HG03439 (cell line): ENCODE results near the gene POU3F2.

Experiments
- ATAC-seq: cut with Tn5 transposase; IDR thresholded peaks from one replicate; pipeline ENCODE4 v1.9.1; 2021; ENCODE audit warnings: mild to moderate bottlenecking, moderate library complexity; ENCODE audit not compliant: unreplicated experiment

Gene POU3F2

DNA sequence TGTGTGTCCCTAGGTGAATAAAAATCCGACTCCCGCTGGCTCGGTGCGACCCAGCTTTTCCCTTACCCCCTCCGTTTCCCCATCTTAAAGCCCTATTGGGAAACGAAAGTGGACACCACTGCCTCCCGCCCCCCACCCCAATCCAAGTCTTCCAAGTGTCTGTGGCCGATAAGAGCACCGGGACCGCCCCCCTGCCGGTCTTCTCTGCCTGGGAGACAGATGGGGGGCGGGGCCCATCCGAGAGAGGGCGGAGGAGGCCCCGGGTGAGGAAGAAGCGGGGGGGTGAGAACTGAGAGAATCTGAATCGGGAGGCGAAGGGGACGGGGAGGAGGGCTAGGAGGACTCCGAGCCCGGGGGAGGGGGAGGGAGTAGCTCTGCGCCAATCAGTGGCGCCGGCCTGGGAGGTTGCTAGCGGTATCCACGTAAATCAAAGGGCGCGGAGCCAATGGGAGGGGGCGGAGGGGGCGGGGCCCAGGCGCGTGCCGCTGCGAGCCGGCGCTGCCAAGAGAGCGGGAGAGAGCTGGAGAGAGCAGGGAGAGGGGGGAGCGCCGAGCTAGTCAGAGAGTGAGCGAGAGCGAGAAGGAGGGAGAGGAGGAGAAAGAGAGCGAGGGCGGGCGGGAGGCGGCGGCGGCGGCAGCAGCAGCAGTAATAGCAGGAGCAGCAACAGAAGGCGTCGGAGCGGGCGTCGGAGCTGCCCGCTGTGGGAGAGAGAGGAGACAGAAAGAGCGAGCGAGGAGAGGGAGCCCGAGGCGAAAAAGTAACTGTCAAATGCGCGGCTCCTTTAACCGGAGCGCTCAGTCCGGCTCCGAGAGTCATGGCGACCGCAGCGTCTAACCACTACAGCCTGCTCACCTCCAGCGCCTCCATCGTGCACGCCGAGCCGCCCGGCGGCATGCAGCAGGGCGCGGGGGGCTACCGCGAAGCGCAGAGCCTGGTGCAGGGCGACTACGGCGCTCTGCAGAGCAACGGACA lies at the start of gene POU3F2:
Gene POU3F2, plus strand, starts transcription at position 515 of the 972 bp plus-strand sequence. Its CDS starts 300 bp downstream, at position 815.
- peak; percentile 60 for ATAC-seq

GRCh38 chr6:98787435-98787834 lies 46.9 kb upstream of the POU3F2 start:
- no peak for ATAC-seq

- no peak for ATAC-seq
Measured at GRCh38 chr6:98787961-98788360, 46.4 kb upstream of the POU3F2 start.

- no peak for ATAC-seq
Measured at GRCh38 chr6:98794307-98794842, 40.0 kb upstream of the POU3F2 start.

DNA sequence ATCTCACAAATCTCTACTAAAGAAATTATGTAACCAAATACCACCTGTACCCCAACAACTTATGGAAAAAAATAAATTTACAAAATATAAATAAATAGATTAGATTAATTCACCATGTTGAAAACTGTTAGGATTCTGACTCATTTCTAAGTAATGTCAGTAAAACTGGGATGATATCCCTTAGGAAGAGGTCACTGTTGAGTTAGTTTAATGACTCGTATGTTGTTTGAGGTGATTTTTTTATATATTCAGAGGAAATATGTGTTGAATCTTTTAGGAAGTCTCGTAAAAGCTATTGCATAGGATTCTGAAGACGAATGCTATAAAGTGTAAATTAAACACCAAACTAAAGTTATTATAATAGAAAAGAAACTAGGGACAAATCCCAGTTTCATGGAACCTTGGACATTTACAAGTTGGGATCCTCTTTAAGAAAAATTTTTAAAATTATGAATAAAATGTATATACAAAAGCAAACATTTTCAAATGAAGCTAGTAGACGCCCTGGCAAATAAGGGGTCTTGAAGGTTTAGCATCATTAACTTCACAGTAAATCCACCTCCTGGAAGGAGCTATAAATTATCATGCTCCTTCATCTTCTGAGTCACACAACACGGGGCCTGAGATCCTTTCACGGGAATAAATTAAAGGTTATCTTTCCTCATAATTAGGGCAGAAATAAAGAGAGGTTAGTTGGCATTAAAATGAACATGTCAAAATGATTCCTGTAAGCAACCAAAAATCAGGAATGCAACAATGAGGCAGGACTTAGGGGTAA lies 37.0 kb upstream of the POU3F2 start:
- no peak for ATAC-seq

GRCh38 chr6:98800866-98801265 lies 33.5 kb upstream of the POU3F2 start:
- ATAC-seq = no peak

DNA sequence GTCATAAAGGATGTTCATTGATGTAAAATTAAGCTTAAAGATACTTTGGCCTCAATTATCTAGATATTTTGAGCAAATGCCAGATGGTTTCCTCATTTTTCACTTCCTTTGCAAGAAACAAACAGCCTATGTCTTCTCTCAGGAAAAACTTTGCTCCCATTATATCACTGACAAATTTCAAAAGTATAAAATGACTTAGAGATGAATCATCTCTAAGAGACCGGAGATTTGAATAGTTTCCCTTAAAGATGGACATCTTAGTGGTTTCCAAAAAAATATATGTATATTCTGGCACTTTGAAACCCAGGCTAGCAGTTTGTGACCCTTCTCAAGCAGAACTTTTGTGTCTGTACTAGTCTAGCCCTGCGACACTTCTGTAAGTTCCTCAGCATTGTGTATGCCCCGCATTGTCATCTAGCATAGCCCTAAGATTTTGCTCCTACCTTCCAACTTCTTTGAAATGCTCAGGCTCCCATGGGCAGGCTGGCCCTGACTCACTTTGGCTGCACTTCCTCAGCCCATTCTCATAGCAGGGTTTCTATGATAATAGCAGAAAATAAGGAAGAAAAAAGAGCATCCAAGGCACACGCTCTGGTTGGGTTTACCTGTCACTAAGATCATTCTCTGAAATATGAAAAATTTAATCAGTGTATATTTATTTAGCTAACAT lies 25.7 kb upstream of the POU3F2 start:
- ATAC-seq = no peak

GRCh38 chr6:98812220-98812619 lies 22.2 kb upstream of the POU3F2 start:
- no peak for ATAC-seq

- no peak for ATAC-seq
Measured at GRCh38 chr6:98816799-98817198, 17.6 kb upstream of the POU3F2 start.

DNA sequence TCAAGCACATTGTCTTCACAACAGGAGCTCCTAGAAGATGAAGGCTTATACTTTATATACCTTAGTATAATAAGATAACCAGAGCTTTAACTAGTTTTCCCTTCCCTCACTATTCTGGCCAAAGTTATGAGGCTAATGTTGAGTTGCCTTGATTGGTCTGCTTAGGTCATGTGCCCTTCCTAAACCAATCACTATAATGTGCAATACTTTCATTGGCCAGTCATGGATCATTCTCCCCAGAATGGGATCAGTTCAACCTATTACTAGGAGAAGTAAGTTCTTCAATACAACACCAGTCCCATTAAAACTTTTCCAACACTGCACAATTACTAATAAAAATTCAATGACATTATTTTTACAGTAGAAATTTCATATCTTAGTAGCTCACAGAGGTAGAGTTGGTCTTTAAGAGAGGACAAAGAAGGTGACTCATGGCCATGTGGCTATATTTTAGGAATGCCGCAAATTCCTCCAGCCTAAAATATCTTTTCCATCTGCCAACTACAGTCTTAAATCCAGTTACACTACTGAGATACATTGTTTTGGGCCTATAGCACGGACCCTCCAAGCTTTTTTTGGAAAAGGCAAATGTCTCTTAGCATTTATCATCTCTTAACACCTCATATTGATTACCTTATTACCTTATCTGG lies 12.5 kb upstream of the POU3F2 start:
- ATAC-seq = no peak

DNA sequence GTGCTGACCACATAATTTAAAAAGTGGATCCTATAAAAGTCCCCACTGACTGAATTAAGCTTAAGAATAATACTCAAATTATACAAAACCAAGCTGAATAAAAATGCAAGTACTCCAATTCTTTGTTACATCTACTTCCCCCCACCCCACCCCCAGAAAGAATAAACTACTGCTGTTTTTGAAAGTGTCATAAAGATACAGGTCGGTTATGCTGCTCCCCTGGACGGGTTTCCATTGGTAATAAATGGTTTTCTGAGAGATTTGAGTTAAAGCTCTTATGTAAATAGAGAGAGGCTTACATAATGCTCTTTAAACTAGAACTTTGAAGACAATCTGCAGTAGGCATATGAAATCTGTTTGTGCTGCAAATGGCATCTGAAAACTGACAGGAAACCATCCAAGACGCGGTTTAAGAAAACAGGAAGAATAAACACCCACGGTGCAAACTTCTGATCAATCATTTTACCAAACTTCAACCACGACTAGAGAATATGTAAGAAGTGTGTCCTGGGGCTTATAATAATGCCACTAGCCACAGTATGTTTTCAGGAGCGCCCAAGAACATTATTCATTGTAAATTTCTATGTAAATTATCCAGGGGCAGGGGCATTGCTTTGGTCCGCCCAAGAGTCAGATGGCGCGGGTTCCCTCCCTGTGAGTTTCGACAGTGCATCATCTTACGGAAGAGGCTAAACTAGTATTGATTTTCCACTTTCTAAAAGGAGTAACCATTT lies 10.8 kb upstream of the POU3F2 start:
- no peak for ATAC-seq

DNA sequence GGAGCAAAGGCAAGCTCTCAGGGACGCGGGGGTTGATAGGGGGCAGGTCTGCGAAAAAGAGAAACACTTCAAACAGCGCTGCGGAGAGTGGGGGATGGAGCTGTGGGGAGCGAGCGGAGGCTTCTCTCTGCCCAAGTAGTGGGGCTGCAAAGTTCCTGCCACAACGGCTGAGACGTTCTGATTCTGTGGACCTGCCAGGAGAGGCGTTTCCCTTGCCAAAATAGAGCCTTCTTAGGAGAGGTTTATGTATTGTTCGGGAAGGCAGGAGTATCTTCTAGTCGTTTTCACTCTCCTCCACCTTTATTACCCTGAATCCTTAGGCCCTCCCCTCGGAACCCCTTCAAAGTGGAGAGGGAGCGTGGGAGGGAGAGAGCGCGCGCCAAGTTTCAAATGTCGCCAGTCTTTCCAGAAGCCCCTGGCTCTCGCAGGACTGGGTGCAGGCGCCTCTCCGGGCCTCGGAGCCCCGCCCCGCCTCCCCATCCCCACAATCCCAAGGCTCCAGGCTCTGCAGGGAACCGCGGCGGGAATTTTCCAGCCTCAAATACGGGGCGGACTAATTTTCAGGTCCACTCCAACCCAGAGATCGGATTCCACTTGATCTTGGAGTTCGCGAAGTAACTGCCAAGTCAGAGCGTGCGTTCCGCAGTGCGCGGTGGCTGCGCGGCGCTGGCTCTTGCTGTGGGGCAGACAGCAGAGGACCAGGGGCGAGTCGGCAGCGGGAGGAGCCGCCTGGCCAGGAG lies 10.0 kb upstream of the POU3F2 start:
- ATAC-seq = no peak

- ATAC-seq = no peak
Measured at GRCh38 chr6:98824902-98825599, 9.3 kb upstream of the POU3F2 start.

DNA sequence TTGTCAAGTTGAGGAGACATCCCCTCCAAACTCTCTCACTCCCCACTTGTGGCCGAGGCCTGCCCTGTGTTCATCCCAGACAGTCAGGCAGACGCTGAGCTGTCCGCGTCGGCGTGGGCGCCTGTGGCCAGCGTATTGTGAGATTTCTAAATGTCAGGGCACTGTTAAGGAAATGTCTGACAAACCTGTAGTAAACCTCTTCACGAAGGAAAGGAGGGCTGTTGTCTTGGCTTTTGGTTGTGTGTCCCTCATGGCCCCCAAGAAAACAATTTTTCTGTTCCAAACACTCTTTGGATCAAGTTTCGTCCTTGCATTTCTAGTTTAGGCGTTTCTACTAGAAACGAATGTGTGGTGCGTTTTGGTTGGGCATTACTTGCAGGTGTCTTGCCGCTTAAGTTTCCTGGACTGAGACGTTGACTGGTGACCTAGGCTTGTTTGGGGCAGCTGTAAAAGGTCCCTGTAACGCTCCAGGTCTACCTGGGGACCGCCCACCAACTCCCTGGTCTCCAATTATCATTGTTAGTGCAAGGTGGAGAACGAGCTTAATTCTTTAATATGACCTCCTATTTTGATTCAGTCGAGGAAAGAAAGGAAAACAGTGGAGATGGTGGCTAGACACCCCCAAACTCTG lies 8.7 kb upstream of the POU3F2 start:
- no peak for ATAC-seq

DNA sequence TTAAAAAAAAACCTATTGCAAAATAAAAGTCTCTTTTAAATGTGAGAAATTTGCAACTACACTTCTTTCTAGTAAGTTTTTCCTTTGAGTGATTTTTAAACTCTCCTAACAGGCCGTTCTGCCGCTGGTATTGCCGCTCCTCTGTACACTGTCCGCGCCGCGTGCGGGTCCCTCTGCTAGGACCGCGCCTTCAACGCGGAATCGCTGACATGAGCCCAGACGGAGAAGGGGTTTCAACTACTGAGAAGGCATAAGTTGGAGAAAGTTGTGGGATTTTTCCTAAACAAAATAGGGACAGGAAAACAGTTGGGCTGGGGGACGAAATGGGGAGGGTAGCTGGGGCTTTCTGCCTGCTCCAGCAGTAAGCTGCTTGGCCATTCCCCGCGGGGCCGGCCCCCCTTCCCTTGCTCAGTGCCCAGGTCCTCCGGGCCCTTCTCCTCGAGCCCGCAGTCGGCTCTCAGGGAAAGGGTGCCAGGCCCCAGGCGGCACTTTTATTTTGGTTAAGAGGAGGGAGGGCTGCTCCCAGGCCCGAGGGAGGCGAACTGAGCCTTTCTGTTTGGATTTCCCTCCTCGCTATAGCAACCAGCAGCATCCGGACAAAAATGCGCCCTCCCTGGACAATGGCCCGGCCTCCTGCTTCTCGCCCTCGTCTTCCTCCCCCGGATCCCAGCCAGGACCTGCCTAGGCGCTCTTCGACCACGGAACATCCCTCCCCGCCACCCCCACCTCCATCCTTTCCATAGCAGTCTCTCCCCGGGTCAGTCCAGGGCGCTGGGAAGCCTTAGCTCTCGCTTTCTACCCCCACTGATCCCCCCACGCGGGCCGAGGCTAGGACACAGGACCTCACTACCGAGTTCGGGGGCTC lies 6.8 kb upstream of the POU3F2 start:
- ATAC-seq = no peak

DNA sequence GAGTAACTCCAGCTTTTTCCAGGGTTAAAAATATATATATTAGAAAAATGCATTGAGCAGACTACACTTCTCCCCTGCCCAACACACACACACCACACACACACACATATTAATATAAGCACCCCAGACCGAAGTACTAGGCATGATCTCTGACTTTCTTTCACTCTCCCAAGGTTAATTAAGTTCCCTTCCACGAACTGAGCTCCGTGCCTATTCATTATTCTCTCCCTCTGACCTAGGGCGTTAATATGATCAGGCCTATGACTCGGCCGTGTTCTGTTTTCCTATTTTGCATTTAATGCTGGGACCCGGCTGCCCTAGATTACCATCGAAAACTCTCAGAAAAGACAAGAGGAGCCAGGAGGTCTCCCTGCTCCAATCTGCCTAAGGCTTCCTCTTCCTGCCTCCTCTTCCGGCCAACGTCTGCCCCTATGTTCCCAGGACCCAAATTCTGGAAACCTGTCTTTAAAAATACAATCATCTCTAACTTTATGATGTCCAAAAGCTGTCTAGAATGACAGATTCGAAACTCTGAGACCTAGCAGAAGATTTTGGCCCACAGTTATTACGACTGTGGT lies 6.1 kb upstream of the POU3F2 start:
- no peak for ATAC-seq

GRCh38 chr6:98828941-98829411 lies 5.4 kb upstream of the POU3F2 start:
- no peak for ATAC-seq
